GM13976 (cell line): ENCODE data around the gene SLC10A7.

Experiments
- DNase-seq: peaks from one replicate; pipeline ENCODE4 v3.0.0; 2012; ENCODE audit warnings: low spot score
- in situ Hi-C: fragments of 300-500 bp; cut with MboI; formaldehyde crosslinking; loops from one replicate; pipeline ENCODE4 v1.12.0; 2022; ENCODE audit warnings: low sequenced_read_pairs, mixed read lengths, inconsistent platforms; ENCODE audit not compliant: unreplicated experiment
- TF ChIP-seq, protein P1 (sequence below): IDR thresholded peaks from 2 replicates; pipeline ENCODE4 v1.5.1; 2012; ENCODE audit warnings: borderline replicate concordance, mild to moderate bottlenecking; ENCODE audit not compliant: insufficient read depth; ENCODE audit errors: extremely low read depth, missing control alignments, control extremely low read depth

The SLC10A7 gene

GRCh38 chr4:146235654-146236177 is 286.0 kb downstream of the SLC10A7 start:
- TF ChIP-seq, protein P1, sequence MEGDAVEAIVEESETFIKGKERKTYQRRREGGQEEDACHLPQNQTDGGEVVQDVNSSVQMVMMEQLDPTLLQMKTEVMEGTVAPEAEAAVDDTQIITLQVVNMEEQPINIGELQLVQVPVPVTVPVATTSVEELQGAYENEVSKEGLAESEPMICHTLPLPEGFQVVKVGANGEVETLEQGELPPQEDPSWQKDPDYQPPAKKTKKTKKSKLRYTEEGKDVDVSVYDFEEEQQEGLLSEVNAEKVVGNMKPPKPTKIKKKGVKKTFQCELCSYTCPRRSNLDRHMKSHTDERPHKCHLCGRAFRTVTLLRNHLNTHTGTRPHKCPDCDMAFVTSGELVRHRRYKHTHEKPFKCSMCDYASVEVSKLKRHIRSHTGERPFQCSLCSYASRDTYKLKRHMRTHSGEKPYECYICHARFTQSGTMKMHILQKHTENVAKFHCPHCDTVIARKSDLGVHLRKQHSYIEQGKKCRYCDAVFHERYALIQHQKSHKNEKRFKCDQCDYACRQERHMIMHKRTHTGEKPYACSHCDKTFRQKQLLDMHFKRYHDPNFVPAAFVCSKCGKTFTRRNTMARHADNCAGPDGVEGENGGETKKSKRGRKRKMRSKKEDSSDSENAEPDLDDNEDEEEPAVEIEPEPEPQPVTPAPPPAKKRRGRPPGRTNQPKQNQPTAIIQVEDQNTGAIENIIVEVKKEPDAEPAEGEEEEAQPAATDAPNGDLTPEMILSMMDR = no peak
- in situ Hi-C loops = loop anchor here (10.0 kb wide), 1 partner anchor 679 kb away; no protein-coding TSS in a partner anchor
- DNase-seq = no peak

DNA sequence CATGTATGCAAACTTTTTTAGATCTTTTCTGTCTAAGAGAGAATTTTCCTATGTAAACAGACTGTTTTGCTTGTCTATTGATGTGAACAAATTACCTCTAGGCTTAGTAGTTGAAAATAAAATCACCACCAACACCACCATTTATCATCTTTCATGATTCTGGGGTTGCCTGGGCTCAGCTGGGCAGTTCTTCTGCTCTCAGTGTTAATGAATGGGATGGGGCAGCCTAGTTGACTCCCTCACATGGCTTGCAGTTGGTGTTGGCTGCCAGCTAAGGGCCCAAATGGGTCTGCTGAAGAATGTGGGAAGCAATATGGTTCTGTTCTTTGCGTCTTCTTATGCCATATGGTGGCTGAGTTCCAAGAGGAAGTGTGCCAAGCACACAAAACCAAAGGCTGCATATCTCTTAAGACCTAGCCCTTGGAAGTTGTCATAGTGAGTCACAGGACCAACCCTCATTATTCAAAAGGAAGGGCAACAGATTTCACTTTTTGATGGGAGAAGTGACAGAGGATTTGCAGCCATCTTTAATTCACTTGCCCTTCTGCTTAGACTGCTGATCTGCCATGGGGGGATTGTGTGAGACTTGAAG is 289.5 kb downstream of the SLC10A7 start:
- TF ChIP-seq, protein P1 = no peak
- DNase-seq = no peak
- in situ Hi-C loops = loop anchor here (10.0 kb wide), 1 partner anchor 683 kb away; no protein-coding TSS in a partner anchor

DNA sequence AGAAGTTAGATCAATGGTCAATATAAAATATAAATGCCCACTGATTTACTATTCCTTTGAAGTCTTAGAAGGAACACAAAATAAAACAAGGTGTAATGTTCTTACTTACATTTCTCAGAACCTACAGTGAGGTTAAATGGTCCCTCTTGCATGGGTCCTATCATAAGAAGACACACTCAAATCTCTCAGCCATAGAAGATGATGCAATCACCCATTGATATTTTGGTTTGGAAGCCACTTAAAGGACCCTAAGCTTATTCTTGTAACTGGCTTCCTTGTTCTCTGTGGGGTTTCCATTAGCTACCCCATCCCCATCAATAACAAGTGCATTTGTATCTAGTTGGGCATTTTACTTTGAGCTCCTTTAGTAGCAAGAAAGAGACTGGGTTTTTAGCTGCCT is 292.3 kb downstream of the SLC10A7 start:
- in situ Hi-C loops = no loop called here
- DNase-seq = no peak
- TF ChIP-seq, protein P1 = no peak

GRCh38 chr4:146224326-146224966 is 297.3 kb downstream of the SLC10A7 start:
- TF ChIP-seq, protein P1 = no peak
- DNase-seq = no peak
- in situ Hi-C loops = no loop called here

GRCh38 chr4:146222313-146222712 is 299.4 kb downstream of the SLC10A7 start:
- in situ Hi-C loops = no loop called here
- DNase-seq = no peak
- TF ChIP-seq, protein P1 = no peak

DNA sequence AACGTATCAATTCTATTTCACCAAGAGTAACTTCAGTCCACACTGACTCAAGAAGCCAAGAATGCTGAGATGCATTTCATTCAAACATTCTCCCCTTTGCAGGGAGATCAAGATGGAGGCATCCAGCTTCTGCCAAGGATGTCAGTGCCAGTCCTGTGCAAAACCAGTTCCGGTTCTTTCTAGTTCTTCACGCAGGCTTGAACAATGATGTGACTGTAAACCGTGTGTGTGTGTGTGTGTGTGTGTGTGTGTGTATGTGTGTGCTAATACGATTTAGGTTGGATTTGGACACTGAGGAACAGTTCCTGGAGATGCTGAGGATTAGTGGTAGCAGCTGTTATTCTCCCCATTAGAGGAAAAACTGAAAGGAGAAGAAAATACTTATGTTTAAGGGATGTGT is 307.5 kb downstream of the SLC10A7 start, which contains the start of gene REELD1:
Gene REELD1, plus strand, starts transcription at position 301 of the 400 bp plus-strand sequence. CDS start 2,415 bp downstream, outside the sequence.
- TF ChIP-seq, protein P1 = no peak
- in situ Hi-C loops = no loop called here
- no peak for DNase-seq
